ENCODE measurements around the gene ZNRF2.

The ZNRF2 gene

GRCh38 chr7:30284298-30285066 is at the start of gene ZNRF2:
ZNRF2 (plus strand) TSS chr7:30284597; CDS start chr7:30285358, 761 bp downstream.
- Histone ChIP-seq H2AFZ (ENCODE audit: low read length) (no peak within 1 kb of the TSS), H4K20me1 (ENCODE audit: insufficient read depth, low read length) (peaks cover 3% of the 10 kb centered on the region; the same call in 1 of the 2 replicates), H3K9me3 (ENCODE audit: low read length) (no peaks in the 10 kb centered on the region), H3F3A (ENCODE audit: insufficient read depth, low read length) (no peaks in the 10 kb centered on the region), H3K4me1 (ENCODE audit: insufficient read depth, low read length, severe bottlenecking) (peaks cover 62% of the 10 kb centered on the region), H3K27me3 (ENCODE audit: insufficient read depth, low read length) (no peaks in the 10 kb centered on the region), H3K9me2 (ENCODE audit: low read depth, low read length) (no peaks in the 10 kb centered on the region), H3K4me2 (ENCODE audit: low read length) (peak within 1 kb of the TSS; percentile 83), H3K36me3 (ENCODE audit: insufficient read depth, low read length) (peaks cover 7% of the 10 kb centered on the region; the same call in 1 of the 2 replicates), H3K27ac (ENCODE audit: low read depth, low read length, poor library complexity, severe bottlenecking) (peak within 1 kb of the TSS; percentile 69), H3K4me3 (ENCODE audit: low read depth, low read length, poor library complexity, severe bottlenecking) (peak within 1 kb of the TSS; percentile 85), H3K9ac (ENCODE audit: low read length) (peak within 1 kb of the TSS; percentile 75), H3K79me2 (ENCODE audit: insufficient read depth, low read length) (peaks cover 5% of the 10 kb centered on the region; the same call in 1 of the 2 replicates)
- TF ChIP-seq, protein P1, sequence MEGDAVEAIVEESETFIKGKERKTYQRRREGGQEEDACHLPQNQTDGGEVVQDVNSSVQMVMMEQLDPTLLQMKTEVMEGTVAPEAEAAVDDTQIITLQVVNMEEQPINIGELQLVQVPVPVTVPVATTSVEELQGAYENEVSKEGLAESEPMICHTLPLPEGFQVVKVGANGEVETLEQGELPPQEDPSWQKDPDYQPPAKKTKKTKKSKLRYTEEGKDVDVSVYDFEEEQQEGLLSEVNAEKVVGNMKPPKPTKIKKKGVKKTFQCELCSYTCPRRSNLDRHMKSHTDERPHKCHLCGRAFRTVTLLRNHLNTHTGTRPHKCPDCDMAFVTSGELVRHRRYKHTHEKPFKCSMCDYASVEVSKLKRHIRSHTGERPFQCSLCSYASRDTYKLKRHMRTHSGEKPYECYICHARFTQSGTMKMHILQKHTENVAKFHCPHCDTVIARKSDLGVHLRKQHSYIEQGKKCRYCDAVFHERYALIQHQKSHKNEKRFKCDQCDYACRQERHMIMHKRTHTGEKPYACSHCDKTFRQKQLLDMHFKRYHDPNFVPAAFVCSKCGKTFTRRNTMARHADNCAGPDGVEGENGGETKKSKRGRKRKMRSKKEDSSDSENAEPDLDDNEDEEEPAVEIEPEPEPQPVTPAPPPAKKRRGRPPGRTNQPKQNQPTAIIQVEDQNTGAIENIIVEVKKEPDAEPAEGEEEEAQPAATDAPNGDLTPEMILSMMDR (IDR thresholded peaks at IDR 0.05; ENCODE audit: low read length), result peak; percentile 63
- TF ChIP-seq EZH2 (IDR thresholded peaks at IDR 0.05; ENCODE audit: borderline replicate concordance, low read length), result no peak

DNA sequence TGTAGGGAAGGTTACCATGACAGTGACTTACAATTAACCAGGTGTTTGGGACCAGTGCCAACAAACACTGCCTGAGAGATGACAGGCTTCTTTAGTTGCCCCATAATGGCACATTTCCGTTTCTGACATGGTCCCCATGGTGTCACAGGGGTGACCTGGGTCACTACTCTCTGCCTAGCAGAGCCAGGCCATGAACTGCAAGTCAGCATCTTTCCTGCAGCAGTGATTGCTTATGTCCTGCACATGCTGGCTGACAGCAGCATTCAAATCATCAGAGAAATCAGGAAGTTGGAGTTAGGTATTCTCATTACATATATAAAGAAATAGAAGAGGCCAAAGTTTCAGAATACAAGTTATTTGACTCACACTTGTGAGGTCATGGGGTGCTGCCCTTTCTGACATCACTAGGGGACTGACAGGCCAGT is 47.1 kb upstream of the ZNRF2 start:
- no peaks in the 10 kb centered on the region for H4K20me1 ChIP-seq (ENCODE audit: insufficient read depth, low read length)
- no peak overlapping the region for H2AFZ ChIP-seq (ENCODE audit: low read length)
- H3F3A ChIP-seq (ENCODE audit: insufficient read depth, low read length), result 0 out of 2 replicates have a peak, but pooled peaks cover 4% of the 10 kb centered on the region
- H3K9me2 ChIP-seq (ENCODE audit: low read depth, low read length), result no peaks in the 10 kb centered on the region
- no peaks in the 10 kb centered on the region for H3K9me3 ChIP-seq (ENCODE audit: low read length)
- no peaks in the 10 kb centered on the region for H3K36me3 ChIP-seq (ENCODE audit: insufficient read depth, low read length)
- H3K27me3 ChIP-seq (ENCODE audit: insufficient read depth, low read length), result no peaks in the 10 kb centered on the region
- peak overlapping the region; percentile 25; the same call in 1 of the 2 replicates for H3K4me2 ChIP-seq (ENCODE audit: low read length)
- no peaks in the 10 kb centered on the region for H3K79me2 ChIP-seq (ENCODE audit: insufficient read depth, low read length)
- peak overlapping the region; percentile 100 for H3K27ac ChIP-seq (ENCODE audit: low read depth, low read length, poor library complexity, severe bottlenecking)
- H3K4me1 ChIP-seq (ENCODE audit: insufficient read depth, low read length, severe bottlenecking), result peaks cover 80% of the 10 kb centered on the region
- H3K9ac ChIP-seq (ENCODE audit: low read length), result peak overlapping the region; percentile 80; the same call in 1 of the 2 replicates
- TF ChIP-seq EZH2 (IDR thresholded peaks at IDR 0.05; ENCODE audit: borderline replicate concordance, low read length), result no peak
- TF ChIP-seq, protein P1 (IDR thresholded peaks at IDR 0.05; ENCODE audit: low read length), result no peak
- no peak overlapping the region for H3K4me3 ChIP-seq (ENCODE audit: low read depth, low read length, poor library complexity, severe bottlenecking)

GRCh38 chr7:30238721-30239441 is 45.5 kb upstream of the ZNRF2 start:
- Histone ChIP-seq H3K36me3 (ENCODE audit: insufficient read depth, low read length) (no peaks in the 10 kb centered on the region), H3K79me2 (ENCODE audit: insufficient read depth, low read length) (no peaks in the 10 kb centered on the region), H3K9me3 (ENCODE audit: low read length) (no peaks in the 10 kb centered on the region), H3K4me1 (ENCODE audit: insufficient read depth, low read length, severe bottlenecking) (peaks cover 72% of the 10 kb centered on the region), H3F3A (ENCODE audit: insufficient read depth, low read length) (0 out of 2 replicates have a peak, but pooled peaks cover 4% of the 10 kb centered on the region), H2AFZ (ENCODE audit: low read length) (no peak overlapping the region), H3K9me2 (ENCODE audit: low read depth, low read length) (no peaks in the 10 kb centered on the region), H3K27me3 (ENCODE audit: insufficient read depth, low read length) (no peaks in the 10 kb centered on the region), H3K27ac (ENCODE audit: low read depth, low read length, poor library complexity, severe bottlenecking) (peak overlapping the region; percentile 100), H3K4me3 (ENCODE audit: low read depth, low read length, poor library complexity, severe bottlenecking) (peak overlapping the region; percentile 56), H3K9ac (ENCODE audit: low read length) (peak overlapping the region; percentile 80), H4K20me1 (ENCODE audit: insufficient read depth, low read length) (no peaks in the 10 kb centered on the region), H3K4me2 (ENCODE audit: low read length) (peak overlapping the region; percentile 84)
- TF ChIP-seq, protein P1 (IDR thresholded peaks at IDR 0.05; ENCODE audit: low read length), result no peak
- TF ChIP-seq EZH2 (IDR thresholded peaks at IDR 0.05; ENCODE audit: borderline replicate concordance, low read length), result no peak

All from OCI-LY1 (cell line).